Activated CD8-positive, alpha-beta memory T cell treated with anti-CD3 and anti-CD28 coated beads for 4 hours (primary cell): ENCODE measurements around the gene DSCAM.

Source experiments
- DNase-seq, 2 donors: peaks; one replicate each; pipeline ENCODE4 v3.0.0-alpha.2; 2020; ENCODE audit warnings: low read depth in 2 of 2

The DSCAM gene

GRCh38 chr21:40547906-40548513, 298.9 kb downstream of the DSCAM start:
- DNase-seq = no peak

- DNase-seq = no peak
These were observed 300.3 kb downstream of the DSCAM start for GRCh38 chr21:40546647-40547046.

- DNase-seq = no peak
These were observed 306.7 kb downstream of the DSCAM start for GRCh38 chr21:40540216-40540615.

GRCh38 chr21:40534886-40535285, 312.1 kb downstream of the DSCAM start:
- DNase-seq = no peak

- DNase-seq = no peak
These were observed 315.4 kb downstream of the DSCAM start for GRCh38 chr21:40531431-40532110.

GRCh38 chr21:40531016-40531415, 315.9 kb downstream of the DSCAM start:
- no peak for DNase-seq

GRCh38 chr21:40517646-40518045, 329.3 kb downstream of the DSCAM start:
- DNase-seq = no peak

GRCh38 chr21:40516335-40516734, 330.6 kb downstream of the DSCAM start:
- no peak for DNase-seq

GRCh38 chr21:40512590-40512989, 334.4 kb downstream of the DSCAM start:
- no peak for DNase-seq

- no peak for DNase-seq
These were observed 339.0 kb downstream of the DSCAM start for GRCh38 chr21:40507978-40508377.

- no peak for DNase-seq
These were observed 341.3 kb downstream of the DSCAM start for GRCh38 chr21:40505681-40506080.

- DNase-seq = no peak
These were observed 341.7 kb downstream of the DSCAM start for GRCh38 chr21:40505244-40505643.

GRCh38 chr21:40504825-40505224, 342.1 kb downstream of the DSCAM start:
- no peak for DNase-seq

- DNase-seq = no peak
These were observed 350.8 kb downstream of the DSCAM start for GRCh38 chr21:40496116-40496515.

- no peak for DNase-seq
These were observed 356.6 kb downstream of the DSCAM start for GRCh38 chr21:40490408-40490807.

- DNase-seq = no peak
These were observed 358.0 kb downstream of the DSCAM start for GRCh38 chr21:40489001-40489400.

GRCh38 chr21:40481764-40482163, 365.2 kb downstream of the DSCAM start:
- DNase-seq = no peak

- DNase-seq = no peak
These were observed 372.4 kb downstream of the DSCAM start for GRCh38 chr21:40474513-40474912.

GRCh38 chr21:40472013-40472412, 374.9 kb downstream of the DSCAM start:
- no peak for DNase-seq

- DNase-seq = no peak
These were observed 375.9 kb downstream of the DSCAM start for GRCh38 chr21:40471103-40471502.

- DNase-seq = no peak
These were observed 380.0 kb downstream of the DSCAM start for GRCh38 chr21:40466893-40467483.

- DNase-seq = no peak
These were observed 381.6 kb downstream of the DSCAM start for GRCh38 chr21:40465382-40465781.

GRCh38 chr21:40463176-40463575, 383.8 kb downstream of the DSCAM start:
- no peak for DNase-seq
